AG20443 (cell line): ENCODE results near the gene TAGLN2.
A peak's percentile ranks its signal among the peaks of the same experiment; 100 is the strongest.

Source experiments
- DNase-seq: peaks from one replicate; pipeline ENCODE4 v3.0.0; 2012; ENCODE audit warnings: low spot score, mixed read lengths

Gene TAGLN2

DNA sequence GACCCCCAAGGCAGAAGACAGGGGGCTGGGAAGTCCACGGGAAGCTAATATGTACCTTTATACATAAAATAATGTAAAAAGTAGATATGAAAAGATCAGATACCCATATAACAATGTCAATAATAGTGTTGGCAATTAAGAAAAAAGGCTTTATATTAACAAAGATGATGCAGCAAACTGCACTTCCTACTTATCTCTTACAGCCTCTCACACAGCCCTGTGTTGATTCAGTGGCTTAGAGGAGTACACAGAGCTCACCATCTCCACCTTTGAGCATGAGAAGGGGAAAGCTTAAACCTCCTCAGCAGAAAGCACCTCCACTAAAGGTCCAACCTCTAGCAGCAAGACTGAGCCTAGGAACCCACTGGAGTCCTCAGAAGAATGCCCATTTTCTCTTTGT is 55.7 kb downstream of the TAGLN2 start:
- no peak for DNase-seq

DNA sequence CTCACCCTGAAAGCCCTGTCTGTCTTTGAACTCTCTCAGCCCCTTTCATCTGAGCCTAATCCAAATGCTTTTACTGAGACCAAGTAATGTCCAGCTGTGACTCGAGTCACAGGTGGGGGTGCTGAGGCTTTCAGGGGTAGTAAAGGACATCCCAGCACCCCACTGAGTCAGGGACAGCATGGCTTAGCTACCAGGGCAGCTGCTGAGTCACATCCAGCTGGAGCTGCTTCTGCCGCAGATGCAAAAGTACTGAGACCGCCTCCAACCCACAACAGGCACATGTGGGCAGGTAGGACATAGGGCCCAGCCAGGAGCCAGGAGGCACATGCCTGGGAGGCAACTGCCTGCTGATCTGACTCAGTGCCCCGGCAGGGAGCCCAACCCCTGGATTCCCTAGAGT is 56.1 kb downstream of the TAGLN2 start:
- peak; percentile 74 for DNase-seq

DNA sequence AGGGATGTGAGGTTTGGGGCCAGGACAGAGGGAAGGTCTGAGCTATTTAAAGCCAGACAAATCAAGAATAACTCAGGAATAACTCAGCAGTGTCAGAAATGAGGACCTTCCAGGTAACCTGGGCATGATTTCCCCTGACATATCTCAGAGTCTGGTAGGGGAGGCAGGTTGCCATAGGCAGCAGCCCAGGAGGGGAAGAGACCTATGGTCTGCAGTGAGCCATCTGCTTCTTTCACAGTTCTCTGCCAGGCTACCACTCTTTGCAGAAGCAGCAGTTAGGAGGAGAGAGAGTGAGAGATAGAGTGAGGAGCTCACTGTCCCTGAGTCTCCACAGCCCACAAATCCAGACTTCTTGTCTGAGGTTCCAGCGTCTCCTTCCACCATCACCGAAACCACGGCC is 56.5 kb downstream of the TAGLN2 start:
- no peak for DNase-seq
